RKO (cell line): ENCODE measurements around the gene RAB11B.
"Not testable (repeated sequence)": the region's sequence is repeated elsewhere in the genome, so short reads cannot be mapped to it uniquely, and the experiment has no call there.

Experiments used
- DNase-seq: peaks from one replicate; pipeline ENCODE4 v3.0.0-alpha.2; 2016; ENCODE audit warnings: low spot score

The RAB11B gene

GRCh38 chr19:8370176-8371010 lies 19.8 kb upstream of the RAB11B start:
- DNase-seq = no peak

- no peak for DNase-seq
These were observed 19.0 kb upstream of the RAB11B start for GRCh38 chr19:8371011-8371804.

- DNase-seq = no peak
These were observed 16.0 kb upstream of the RAB11B start for GRCh38 chr19:8373867-8374813.

- not testable (repeated sequence) for DNase-seq
These were observed 14.4 kb upstream of the RAB11B start for GRCh38 chr19:8375766-8376165.

GRCh38 chr19:8376373-8376974 lies 13.7 kb upstream of the RAB11B start:
- DNase-seq = not testable (repeated sequence)

- no peak for DNase-seq
These were observed 12.6 kb upstream of the RAB11B start for GRCh38 chr19:8377598-8377997.

- DNase-seq = not testable (repeated sequence)
These were observed 10.8 kb upstream of the RAB11B start for GRCh38 chr19:8379156-8379891.

- not testable (repeated sequence) for DNase-seq
These were observed 5.6 kb upstream of the RAB11B start for GRCh38 chr19:8384569-8384968.

GRCh38 chr19:8385103-8385502 lies 5.1 kb upstream of the RAB11B start:
- not testable (repeated sequence) for DNase-seq

- DNase-seq = not testable (repeated sequence)
These were observed 4.6 kb upstream of the RAB11B start for GRCh38 chr19:8385566-8385965.

- DNase-seq = not testable (repeated sequence)
These were observed 3.7 kb upstream of the RAB11B start for GRCh38 chr19:8386419-8386818.

- DNase-seq = no peak
These were observed 3.2 kb upstream of the RAB11B start for GRCh38 chr19:8386990-8387389.

- no peak for DNase-seq
These were observed 2.2 kb upstream of the RAB11B start for GRCh38 chr19:8387688-8388611.

- no peak for DNase-seq
These were observed 1.6 kb upstream of the RAB11B start for GRCh38 chr19:8388612-8388958.

- peak; percentile 86 for DNase-seq
These were observed 439 bp downstream of the RAB11B start for GRCh38 chr19:8390617-8390981.

- no peak for DNase-seq
These were observed 1.2 kb downstream of the RAB11B start for GRCh38 chr19:8391198-8392016.

GRCh38 chr19:8392017-8392591 lies 1.9 kb downstream of the RAB11B start:
- no peak for DNase-seq

- DNase-seq = no peak
These were observed 3.2 kb downstream of the RAB11B start for GRCh38 chr19:8393192-8393870.
